HCT116 (cell line): ENCODE measurements around the gene G0S2. TPM values are rescaled to one million over a fixed set of nuclear protein-coding genes. Genes with fewer than 3 reads are reported as not detected.

Source experiments
- ATAC-seq: fragments of 200-7000 bp; cut with Tn5 transposase; 2 replicates; pipeline ENCODE4 v1.9.1; 2020; ENCODE audit warnings: mild to moderate bottlenecking, moderate library complexity
- BruUV-seq: library from RNA; stranded (reverse); fragments of 400-500 nt; replicated peaks from 2 replicates; lab custom pipeline; 2021; lab: Mats Ljungman, UMichigan
- CTCF ChIA-PET: fragments of 300-600 bp; sonication (Branson Sonifier 250); formaldehyde crosslinking; loops from one replicate; lab custom pipeline; 2021; ENCODE audit warnings: antibody characterized with exemption; lab: Charles Lee
- POLR2A ChIA-PET: fragments of 300-600, 350-600 bp; sonication (Branson Sonifier 250); formaldehyde crosslinking; loops from one replicate; lab custom pipeline; 2021; ENCODE audit warnings: antibody characterized with exemption; lab: Charles Lee
- RAD21 ChIA-PET, 2 experiments: fragments of 300-600 bp; sonication (Branson Sonifier 250); formaldehyde crosslinking; loops; one replicate each; lab custom pipeline; 2023; ENCODE audit warnings: low total read pairs in 2 of 2; ENCODE audit not compliant: uncharacterized antibody in 2 of 2, unreplicated experiment in 2 of 2, low non-redundant PET in 1 of 2; lab: Charles Lee
- DNase-seq: peaks from one replicate; pipeline ENCODE4 v3.0.0-alpha.2; 2010; ENCODE audit warnings: low read depth, low spot score
- H2AFZ ChIP-seq: fragments of 200-600 bp; shearing (Covaris generic), sonication (generic); 2 replicates; pipeline ENCODE4 v1.6.1; 2017; ENCODE audit warnings: low read depth, mixed run types, mixed read lengths, antibody characterized with exemption, low read length; ENCODE audit not compliant: poor library complexity, severe bottlenecking
- H3K27ac ChIP-seq: 2 replicates; pipeline ENCODE4 v1.5.1; 2012; ENCODE audit warnings: low read depth, low read length
- H3K27me3 ChIP-seq: fragments of 200-600 bp; sonication (generic); 2 replicates; pipeline ENCODE4 v1.6.1; 2016; ENCODE audit warnings: mixed run types, low read length, mixed read lengths; ENCODE audit not compliant: insufficient read depth
- H3K36me3 ChIP-seq, 2 experiments: fragments of 200-500 bp in 1 of 2; fragments of 200-600 bp in 1 of 2; sonication (Bioruptor generic) in 1 of 2; sonication (generic) in 1 of 2; 2 replicates each; pipeline versions ENCODE4 v1.5.1 to v1.6.1; 2014 to 2016; ENCODE audit warnings: low read length in 2 of 2, inconsistent platforms in 1 of 2, mixed read lengths in 1 of 2, mixed run types in 1 of 2; ENCODE audit not compliant: insufficient read depth in 2 of 2, control insufficient read depth in 1 of 2
- H3K4me1 ChIP-seq, 2 experiments: fragments of 200-600 bp in 1 of 2; sonication (generic) in 1 of 2; 2 replicates each; pipeline versions ENCODE4 v1.5.1 to v1.6.1; 2012 to 2017; ENCODE audit warnings: low read length in 2 of 2, inconsistent platforms in 1 of 2, mild to moderate bottlenecking in 1 of 2, mixed read lengths in 1 of 2, mixed run types in 1 of 2, moderate library complexity in 1 of 2; ENCODE audit not compliant: insufficient read depth in 2 of 2, control insufficient read depth in 1 of 2
- H3K4me2 ChIP-seq: fragments of 200-600 bp; sonication (generic); 2 replicates; pipeline ENCODE4 v1.6.1; 2017; ENCODE audit warnings: mixed run types, low read length, mixed read lengths
- H3K4me3 ChIP-seq, 2 experiments: fragments of 200-600 bp in 1 of 2; sonication (generic) in 1 of 2; replicated peaks in 1 of 2; 2 replicates each; pipeline ENCODE4 v1.5.1; 2011 to 2016; ENCODE audit warnings: low read length in 2 of 2, control low read depth in 1 of 2, low read depth in 1 of 2, mild to moderate bottlenecking in 1 of 2, mixed read lengths in 1 of 2, mixed run types in 1 of 2
- H3K79me2 ChIP-seq: fragments of 200-600 bp; sonication (generic); 2 replicates; pipeline ENCODE4 v1.6.1; 2017; ENCODE audit warnings: mild to moderate bottlenecking, mixed run types, low read length, moderate library complexity, mixed read lengths; ENCODE audit not compliant: insufficient read depth
- H3K9ac ChIP-seq: fragments of 200-600 bp; sonication (generic); 2 replicates; pipeline ENCODE4 v1.6.1; 2016; ENCODE audit warnings: low read length, mixed read lengths
- H3K9me2 ChIP-seq: fragments of 200-600 bp; sonication (generic), shearing (Covaris generic); 2 replicates; pipeline ENCODE4 v1.6.1; 2017; ENCODE audit warnings: mixed run types, mild to moderate bottlenecking, moderate library complexity; ENCODE audit not compliant: insufficient read depth
- H3K9me3 ChIP-seq, 2 experiments: fragments of 200-500 bp in 1 of 2; fragments of 200-600 bp in 1 of 2; sonication (Bioruptor generic) in 1 of 2; sonication (generic) in 1 of 2; 2 replicates each; pipeline ENCODE4 v1.6.1; 2014 to 2017; ENCODE audit warnings: low read length in 2 of 2, mixed read lengths in 2 of 2, inconsistent platforms in 1 of 2, low read depth in 1 of 2, mild to moderate bottlenecking in 1 of 2, mixed run types in 1 of 2, moderate library complexity in 1 of 2; ENCODE audit not compliant: control insufficient read depth in 1 of 2, insufficient read depth in 1 of 2
- H4K20me1 ChIP-seq: fragments of 200-600 bp; sonication (generic), shearing (Covaris generic); 2 replicates; pipeline ENCODE4 v1.6.1; 2017; ENCODE audit warnings: mixed run types, mild to moderate bottlenecking, moderate library complexity; ENCODE audit not compliant: insufficient read depth
- CBX3 ChIP-seq: IDR thresholded peaks from 2 replicates; pipeline ENCODE4 v1.6.1; 2012; ENCODE audit warnings: low read depth
- EGR1 ChIP-seq: IDR thresholded peaks from 2 replicates; pipeline ENCODE4 v1.6.1; 2012; ENCODE audit warnings: low read depth
- EZH2 ChIP-seq: fragments of 200-600 bp; sonication (generic); IDR thresholded peaks from 2 replicates; pipeline ENCODE4 v1.6.1; 2017; ENCODE audit warnings: antibody characterized with exemption, mixed run types
- JUND ChIP-seq: IDR thresholded peaks from 2 replicates; pipeline ENCODE4 v1.6.1; 2012
- MAX ChIP-seq: IDR thresholded peaks from 2 replicates; pipeline ENCODE4 v1.6.1; 2012
- POLR2A ChIP-seq: IDR thresholded peaks from 2 replicates; pipeline ENCODE4 v1.7.0; 2011; ENCODE audit warnings: borderline replicate concordance; ENCODE audit not compliant: insufficient read depth, insufficient read length; ENCODE audit errors: extremely low read depth
- POLR2AphosphoS5 ChIP-seq: IDR thresholded peaks from 2 replicates; pipeline ENCODE4 v1.6.1; 2011; ENCODE audit warnings: mild to moderate bottlenecking, low read depth, low read length, moderate library complexity
- REST ChIP-seq: IDR thresholded peaks from 2 replicates; pipeline ENCODE4 v1.6.1; 2012; ENCODE audit warnings: low read depth
- SIN3A ChIP-seq: IDR thresholded peaks from 2 replicates; pipeline ENCODE4 v1.6.1; 2012; ENCODE audit warnings: low read depth
- SP1 ChIP-seq: IDR thresholded peaks from 2 replicates; pipeline ENCODE4 v1.6.1; 2012; ENCODE audit warnings: low read depth
- SRF ChIP-seq: IDR thresholded peaks from 2 replicates; pipeline ENCODE4 v1.6.1; 2012; ENCODE audit warnings: low read depth
- TCF7L2 ChIP-seq: IDR thresholded peaks from 2 replicates; pipeline ENCODE4 v1.7.0; 2011; ENCODE audit warnings: borderline replicate concordance, inconsistent platforms; ENCODE audit not compliant: insufficient read depth, insufficient read length; ENCODE audit errors: extremely low read depth
- YY1 ChIP-seq: IDR thresholded peaks from 2 replicates; pipeline ENCODE4 v1.6.1; 2011; ENCODE audit warnings: low read length, low read depth, moderate library complexity, mild to moderate bottlenecking; ENCODE audit not compliant: insufficient replicate concordance; ENCODE audit errors: extremely low read depth
- ZBTB33 ChIP-seq: IDR thresholded peaks from 2 replicates; pipeline ENCODE4 v1.6.1; 2011; ENCODE audit warnings: mild to moderate bottlenecking, low read length, moderate library complexity; ENCODE audit not compliant: insufficient replicate concordance; ENCODE audit errors: extremely low read depth
- ZFX ChIP-seq: fragments of 450-650 bp; IDR thresholded peaks from 2 replicates; pipeline ENCODE4 v1.6.1; 2017
- intact Hi-C: fragments of 100-400 bp; cut with micrococcal nuclease; formaldehyde crosslinking; loops from 2 replicates; pipeline ENCODE4 v1.10.0; 2022
- total RNA-seq: library from RNA; stranded (reverse); gene quantifications from one replicate; pipeline ENCODE4 v1.2.1, GENCODE V29; 2021; ENCODE audit not compliant: unreplicated experiment

G0S2 gene
- total RNA-seq, 1 experiment from 2014 or later = not detected

GRCh38 chr1:209641832-209642172 lies 33.4 kb upstream of the G0S2 start:
- CTCF ChIA-PET = no interaction called here
- no peak overlapping the region for H3K4me3 ChIP-seq
- no peaks in the 10 kb centered on the region for H3K9me2 ChIP-seq
- no peak overlapping the region for H3K4me2 ChIP-seq
- TF ChIP-seq SIN3A (no peak), POLR2A (no peak), SRF (no peak), POLR2AphosphoS5 (no peak), TCF7L2 (no peak), EZH2 (no peak), CBX3 (no peak), SP1 (no peak), ZBTB33 (no peak), EGR1 (no peak), YY1 (no peak), JUND (no peak), REST (no peak), ZFX (no peak), MAX (no peak)
- no peak overlapping the region for H3K27ac ChIP-seq
- DNase-seq (no peak), ATAC-seq (no peak)
- no peaks in the 10 kb centered on the region for H3K27me3 ChIP-seq
- POLR2A ChIA-PET = no interaction called here
- intact Hi-C loops = no loop called here
- H3K9me3 ChIP-seq = no peaks in the 10 kb centered on the region
- H2AFZ ChIP-seq = no peak overlapping the region
- no peak overlapping the region for H3K9ac ChIP-seq
- H3K79me2 ChIP-seq = peaks cover 5% of the 10 kb centered on the region; the same call in 1 of the 2 replicates
- no peaks in the 10 kb centered on the region for H4K20me1 ChIP-seq
- BruUV-seq = no TSS peak
- RAD21 ChIA-PET = interaction anchor here in 1 of 2 experiments (0.7 kb wide), 1 partner anchor 47 kb away, joined by 3 read pairs; no protein-coding TSS in a partner anchor
- peaks cover 0 to under 1% of the 10 kb centered on the region in 2 experiments; a peak in 1 of 4 replicates for H3K4me1 ChIP-seq
- H3K36me3 ChIP-seq = peaks cover 0 to 11% of the 10 kb centered on the region in 2 experiments; a peak in 1 of 4 replicates
